Measurements from ENCODE around the gene CDK5RAP1.
"Not testable (repeated sequence)": the region's sequence is repeated elsewhere in the genome, so short reads cannot be mapped to it uniquely, and the experiment has no call there.

Gene CDK5RAP1
- 58.9 to 73.0 (median 69.2) reads per million in 4 donors for total RNA-seq

GRCh38 chr20:33401184-33401920 lies at the start of gene CDK5RAP1:
TSS of gene CDK5RAP1 (minus strand) at chr20:33401519. CDS start at chr20:33397064, 4,455 bp downstream.
- DNase-seq = peak; percentile 69 to 90 (median 74)

- DNase-seq = no peak
These were observed 49.5 kb upstream of the CDK5RAP1 start for GRCh38 chr20:33450867-33451266.

GRCh38 chr20:33445881-33446625 lies 44.7 kb upstream of the CDK5RAP1 start:
- DNase-seq = no peak

- DNase-seq = peak in 3 of 5 donors; percentile 6 to 26 (median 17)
These were observed 43.7 kb upstream of the CDK5RAP1 start for GRCh38 chr20:33444797-33445560.

GRCh38 chr20:33443512-33444239 lies 42.4 kb upstream of the CDK5RAP1 start, which contains the start of gene SNTA1:
TSS of gene SNTA1 (minus strand) at chr20:33443763. CDS start at chr20:33443620, 143 bp downstream.
- peak; percentile 83 to 89 (median 85) for DNase-seq

- DNase-seq = peak in 3 of 5 donors; percentile 8 to 19 (median 14)
These were observed 41.7 kb upstream of the CDK5RAP1 start for GRCh38 chr20:33443006-33443511.

GRCh38 chr20:33442136-33443005 lies 41.1 kb upstream of the CDK5RAP1 start:
- DNase-seq = no peak

GRCh38 chr20:33441142-33441955 lies 40.0 kb upstream of the CDK5RAP1 start:
- DNase-seq = no peak

- not testable (repeated sequence) for DNase-seq
These were observed 39.2 kb upstream of the CDK5RAP1 start for GRCh38 chr20:33440562-33440961.

- DNase-seq = no peak
These were observed 37.2 kb upstream of the CDK5RAP1 start for GRCh38 chr20:33438481-33438880.

- DNase-seq = no peak
These were observed 36.0 kb upstream of the CDK5RAP1 start for GRCh38 chr20:33437141-33437911.

- DNase-seq = no peak
These were observed 33.1 kb upstream of the CDK5RAP1 start for GRCh38 chr20:33434434-33434833.

- no peak for DNase-seq
These were observed 32.3 kb upstream of the CDK5RAP1 start for GRCh38 chr20:33433465-33434234.

- DNase-seq = no peak
These were observed 30.6 kb upstream of the CDK5RAP1 start for GRCh38 chr20:33431797-33432381.

GRCh38 chr20:33423875-33424274 lies 22.6 kb upstream of the CDK5RAP1 start:
- not testable (repeated sequence) for DNase-seq

GRCh38 chr20:33423141-33423834 lies 22.0 kb upstream of the CDK5RAP1 start:
- DNase-seq = no peak

Data from T-helper 1 cell (primary cell).